ENCODE results near the gene ACTRT3.
A peak's percentile ranks its signal among the peaks of the same experiment; 100 is the strongest.

The ACTRT3 gene

GRCh38 chr3:169772897-169773816, 3.8 kb upstream of the ACTRT3 start, which contains the start of gene MYNN (continued):
- TF ChIP-seq EGR2 (tag by site-specific recombination; IDR thresholded peaks at IDR 0.05; ENCODE audit: low read depth) (0 out of 2 replicates have a peak, but pooled peaks have one; percentile 29), ZNF626 (tag by site-specific recombination; IDR thresholded peaks at IDR 0.05) (no peak), ZNF639 (tag by site-specific recombination; IDR thresholded peaks at IDR 0.05) (peak; percentile 68; the same call in 1 of the 2 replicates), ZNF488 (tag by site-specific recombination; IDR thresholded peaks at IDR 0.05) (no peak), ZNF211 (tag by site-specific recombination; IDR thresholded peaks at IDR 0.05; ENCODE audit: low read depth) (no peak), ZNF48 (tag by site-specific recombination; IDR thresholded peaks at IDR 0.05) (no peak), SETDB1 (IDR thresholded peaks at IDR 0.05; ENCODE audit: insufficient read length, low read length) (no peak), ZBTB6 (tag by site-specific recombination; IDR thresholded peaks at IDR 0.05) (no peak; the same call in 1 of the 2 replicates), ZNF514 (tag by site-specific recombination; IDR thresholded peaks at IDR 0.05) (no peak), ZNF394 (tag by site-specific recombination; IDR thresholded peaks at IDR 0.05; ENCODE audit: borderline replicate concordance) (peak; percentile 24; the same call in 1 of the 2 replicates), ZNF324 (tag by site-specific recombination; IDR thresholded peaks at IDR 0.05) (0 out of 2 replicates have a peak, but pooled peaks have one; percentile 32), ZNF341 (tag by site-specific recombination; IDR thresholded peaks at IDR 0.05; ENCODE audit: low read depth) (peak; percentile 51), OSR2 (tag by site-specific recombination; IDR thresholded peaks at IDR 0.05) (no peak), ZNF521 (tag by site-specific recombination; IDR thresholded peaks at IDR 0.05) (no peak), ZNF221 (tag by site-specific recombination; IDR thresholded peaks at IDR 0.05; ENCODE audit: borderline replicate concordance) (no peak), ZNF155 (tag by site-specific recombination; IDR thresholded peaks at IDR 0.05) (no peak), ZNF311 (tag by site-specific recombination; IDR thresholded peaks at IDR 0.05; ENCODE audit: borderline replicate concordance) (no peak), ZNF157 (tag by site-specific recombination; IDR thresholded peaks at IDR 0.05) (no peak), ZNF629 (tag by site-specific recombination; IDR thresholded peaks at IDR 0.05) (peak; percentile 98), ZNF426 (tag by site-specific recombination; IDR thresholded peaks at IDR 0.05) (no peak), BCL6B (tag by site-specific recombination; IDR thresholded peaks at IDR 0.05) (no peak), PATZ1 (tag by site-specific recombination; IDR thresholded peaks at IDR 0.05) (peak; percentile 96), ZFP69B (tag by site-specific recombination; IDR thresholded peaks at IDR 0.05) (peak; percentile 57), ZNF138 (tag by site-specific recombination; IDR thresholded peaks at IDR 0.05; ENCODE audit: borderline replicate concordance) (no peak), SP3 (tag by site-specific recombination; IDR thresholded peaks at IDR 0.05) (peak; percentile 73), ZNF768 (tag by site-specific recombination; IDR thresholded peaks at IDR 0.05) (no peak; the same call in 1 of the 2 replicates), ZNF423 (tag by site-specific recombination; IDR thresholded peaks at IDR 0.05) (no peak), ZNF791 (tag by site-specific recombination; IDR thresholded peaks at IDR 0.05) (no peak), ZSCAN5A (tag by site-specific recombination; IDR thresholded peaks at IDR 0.05) (0 out of 2 replicates have a peak, but pooled peaks have one; percentile 57), ZNF274 (IDR thresholded peaks at IDR 0.05; ENCODE audit: low read length) (no peak), ZNF274 (tag by site-specific recombination; IDR thresholded peaks at IDR 0.05; ENCODE audit: borderline replicate concordance) (no peak), SCRT2 (tag by site-specific recombination; IDR thresholded peaks at IDR 0.05) (peak; percentile 71)

Data from HEK293 (cell line).